Keratinocyte (primary cell): ENCODE measurements around the gene FAM13B.

Source experiments
- CTCF ChIP-seq, 3 experiments: IDR thresholded peaks in 1 of 3; conservative IDR thresholded peaks in 1 of 3; optimal IDR thresholded peaks in 1 of 3; 2 replicates in 2 of 3; 3 replicates in 1 of 3; pipeline versions ENCODE3 to v1.5.1; 2011; ENCODE audit warnings: low read length in 3 of 3, mild to moderate bottlenecking in 3 of 3, moderate library complexity in 2 of 3, control low read depth in 1 of 3, inconsistent platforms in 1 of 3; ENCODE audit not compliant: insufficient read depth in 2 of 3; ENCODE audit errors: extremely low read depth in 1 of 3
- EZH2 ChIP-seq: IDR thresholded peaks from one replicate; pipeline ENCODE4 v1.6.1; 2012; ENCODE audit warnings: inconsistent platforms, mild to moderate bottlenecking, low read length, moderate library complexity

- TF ChIP-seq CTCF (optimal IDR thresholded peaks at IDR 0.05 in 1 of 3, IDR thresholded peaks at IDR 0.05 in 1 of 3, conservative IDR thresholded peaks at IDR 0.05 in 1 of 3; ENCODE audit: extremely low read depth in 1 of 3, insufficient read depth in 2 of 3, low read length in 3 of 3) (no peak), EZH2 (no peak)
These were observed 57.7 kb downstream of the FAM13B start for GRCh38 chr5:137975208-137975607.
